Measurements from ENCODE around the gene FAM193A.

DNA sequence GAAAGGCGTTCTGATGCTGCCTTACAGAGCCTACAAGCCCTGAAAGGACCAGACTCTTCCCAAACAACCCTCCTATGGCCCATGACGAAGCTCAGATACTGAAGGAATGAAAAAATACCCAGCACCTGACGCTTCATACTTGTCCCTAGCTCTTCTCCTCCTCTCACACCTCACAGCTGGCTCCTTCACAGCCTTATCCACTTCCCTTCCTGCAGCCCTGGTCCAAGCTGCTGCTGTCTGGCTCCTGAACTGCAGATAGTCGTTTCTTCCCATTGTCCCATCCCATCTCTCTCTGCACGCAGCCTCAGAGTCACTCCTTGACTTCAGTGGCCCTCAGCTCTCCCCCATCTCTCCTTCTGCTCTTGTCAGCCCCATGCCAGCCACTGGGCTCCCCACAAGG is 56.6 kb downstream of the FAM193A start:
- TF ChIP-seq POLR2A (IDR thresholded peaks at IDR 0.05; ENCODE audit: low read length) (no peak), GATA1 (IDR thresholded peaks at IDR 0.05; ENCODE audit: low read depth, low read length) (no peak)

Measured in erythroblast (primary cell).